ENCODE data around the gene RASSF4. TPM values are rescaled to one million over a fixed set of nuclear protein-coding genes. Genes with fewer than 3 reads are reported as not detected.

Gene RASSF4
- total RNA-seq, 3 donors from 2014 or later = 20.0 to 50.6 (median 32.3) TPM

DNA sequence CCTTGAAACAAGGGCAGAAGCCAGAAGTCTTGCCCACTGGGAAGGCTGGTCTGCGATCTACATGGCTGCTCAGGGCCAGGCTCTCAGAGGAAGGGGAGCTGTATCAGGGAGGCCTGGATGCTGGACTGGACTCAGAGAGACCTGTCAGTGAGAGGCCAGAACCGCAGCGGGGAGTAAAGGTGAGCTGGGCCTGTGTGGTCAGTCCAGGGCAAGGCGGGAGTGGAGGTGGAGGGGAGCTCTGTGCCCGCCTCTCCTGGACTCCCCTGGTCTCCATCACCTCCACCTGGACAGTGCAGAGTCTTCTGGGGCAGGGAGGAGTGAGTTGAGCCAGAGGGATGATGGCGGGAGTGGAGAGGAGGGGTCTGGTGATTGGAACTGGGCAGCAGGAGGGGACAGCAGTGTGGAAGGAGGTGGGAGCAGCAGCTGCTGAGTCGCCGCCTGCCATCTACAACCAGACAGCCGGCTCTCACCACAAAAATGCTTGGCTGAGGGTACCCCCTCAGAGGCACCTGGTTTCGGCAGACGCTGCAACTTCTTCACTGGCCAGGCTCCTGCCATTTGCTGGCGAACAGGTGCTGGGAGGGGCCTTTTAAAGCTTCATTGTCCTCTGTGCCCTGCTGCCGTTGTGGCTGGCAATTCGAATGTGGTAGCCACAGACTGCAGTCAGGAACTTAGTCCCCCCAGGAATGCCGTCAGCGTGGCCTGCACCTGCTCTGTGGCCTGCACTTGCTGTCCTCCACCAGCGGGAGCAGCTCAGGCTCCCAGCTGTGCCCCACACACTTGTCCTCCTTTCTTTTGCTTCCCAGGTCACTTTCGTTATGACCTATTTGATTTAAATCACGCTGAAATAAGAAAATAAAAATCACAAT is 3.5 kb downstream of the RASSF4 start:
- DNase-seq = peak in 1 of 3 donors; percentile 45
- ATAC-seq = peak; percentile 10
- H3K36me3 ChIP-seq (ENCODE audit: low read depth) = no peaks in the 10 kb centered on the region
- H3K4me3 ChIP-seq = no peak overlapping the region
- H3K4me1 ChIP-seq (ENCODE audit: low read depth) = peaks cover 37% of the 10 kb centered on the region
- intact Hi-C loops (cut with DNase I, micrococcal nuclease) = no loop called here
- no peaks in the 10 kb centered on the region for H3K9me3 ChIP-seq
- TF ChIP-seq, protein P1, sequence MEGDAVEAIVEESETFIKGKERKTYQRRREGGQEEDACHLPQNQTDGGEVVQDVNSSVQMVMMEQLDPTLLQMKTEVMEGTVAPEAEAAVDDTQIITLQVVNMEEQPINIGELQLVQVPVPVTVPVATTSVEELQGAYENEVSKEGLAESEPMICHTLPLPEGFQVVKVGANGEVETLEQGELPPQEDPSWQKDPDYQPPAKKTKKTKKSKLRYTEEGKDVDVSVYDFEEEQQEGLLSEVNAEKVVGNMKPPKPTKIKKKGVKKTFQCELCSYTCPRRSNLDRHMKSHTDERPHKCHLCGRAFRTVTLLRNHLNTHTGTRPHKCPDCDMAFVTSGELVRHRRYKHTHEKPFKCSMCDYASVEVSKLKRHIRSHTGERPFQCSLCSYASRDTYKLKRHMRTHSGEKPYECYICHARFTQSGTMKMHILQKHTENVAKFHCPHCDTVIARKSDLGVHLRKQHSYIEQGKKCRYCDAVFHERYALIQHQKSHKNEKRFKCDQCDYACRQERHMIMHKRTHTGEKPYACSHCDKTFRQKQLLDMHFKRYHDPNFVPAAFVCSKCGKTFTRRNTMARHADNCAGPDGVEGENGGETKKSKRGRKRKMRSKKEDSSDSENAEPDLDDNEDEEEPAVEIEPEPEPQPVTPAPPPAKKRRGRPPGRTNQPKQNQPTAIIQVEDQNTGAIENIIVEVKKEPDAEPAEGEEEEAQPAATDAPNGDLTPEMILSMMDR (IDR thresholded peaks at IDR 0.05) = no peak

DNA sequence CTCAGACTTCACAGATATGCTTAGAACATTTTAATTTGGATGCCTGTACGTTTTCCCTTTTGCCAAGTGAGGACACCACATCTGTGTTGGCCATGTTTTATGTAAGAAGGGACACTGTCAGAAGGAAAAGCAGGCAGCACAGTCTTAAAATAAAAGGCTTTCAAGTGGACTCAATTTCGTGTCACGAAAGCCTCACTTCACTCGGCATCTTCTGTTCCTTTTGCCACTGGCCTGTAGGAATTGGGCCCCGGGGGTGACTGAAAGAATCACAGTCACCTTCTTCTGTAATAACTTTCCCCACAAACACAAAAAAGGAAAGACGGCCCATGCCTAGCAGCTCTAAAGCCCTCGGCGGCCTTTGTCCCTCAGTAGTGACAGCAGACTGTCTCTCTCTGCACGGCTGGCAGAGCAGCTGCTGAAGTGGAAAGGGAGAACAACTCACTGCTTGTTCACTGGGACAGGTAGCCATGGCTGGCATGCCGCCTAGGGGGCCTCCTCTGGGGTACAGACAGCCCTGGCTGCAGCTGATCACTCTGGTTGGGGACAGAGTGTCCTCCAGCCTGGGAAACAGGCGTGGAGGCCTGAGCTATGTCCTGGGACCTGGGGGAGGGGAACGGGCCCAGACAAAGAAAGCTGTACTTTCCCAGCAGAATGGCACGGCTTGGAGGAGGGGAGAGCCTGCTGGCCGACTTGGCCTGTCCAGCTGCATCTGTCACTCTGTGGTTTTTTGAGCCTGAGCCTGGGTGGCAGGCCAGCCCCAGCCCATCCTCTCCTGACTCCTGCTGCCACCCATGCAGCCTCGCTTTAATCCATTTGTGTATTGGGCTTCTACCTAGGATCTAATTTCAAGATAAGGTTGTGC is 4.4 kb downstream of the RASSF4 start:
- no peak overlapping the region for H3K4me3 ChIP-seq
- H3K4me1 ChIP-seq (ENCODE audit: low read depth) = peaks cover 29% of the 10 kb centered on the region
- ATAC-seq (peak; percentile 1), DNase-seq (peak in 2 of 3 donors; percentile 51 to 54)
- H3K9me3 ChIP-seq = no peaks in the 10 kb centered on the region
- H3K36me3 ChIP-seq (ENCODE audit: low read depth) = no peaks in the 10 kb centered on the region
- intact Hi-C loops (cut with DNase I, micrococcal nuclease) = no loop called here
- TF ChIP-seq, protein P1 (IDR thresholded peaks at IDR 0.05) = no peak

GRCh38 chr10:44965104-44965503 is 5.5 kb downstream of the RASSF4 start:
- DNase-seq (no peak), ATAC-seq (no peak)
- TF ChIP-seq, protein P1 (IDR thresholded peaks at IDR 0.05) = no peak
- Histone ChIP-seq H3K36me3 (ENCODE audit: low read depth) (no peaks in the 10 kb centered on the region), H3K4me1 (ENCODE audit: low read depth) (peaks cover 25% of the 10 kb centered on the region), H3K4me3 (no peak overlapping the region), H3K9me3 (no peaks in the 10 kb centered on the region)
- intact Hi-C loops (cut with DNase I, micrococcal nuclease) = no loop called here

DNA sequence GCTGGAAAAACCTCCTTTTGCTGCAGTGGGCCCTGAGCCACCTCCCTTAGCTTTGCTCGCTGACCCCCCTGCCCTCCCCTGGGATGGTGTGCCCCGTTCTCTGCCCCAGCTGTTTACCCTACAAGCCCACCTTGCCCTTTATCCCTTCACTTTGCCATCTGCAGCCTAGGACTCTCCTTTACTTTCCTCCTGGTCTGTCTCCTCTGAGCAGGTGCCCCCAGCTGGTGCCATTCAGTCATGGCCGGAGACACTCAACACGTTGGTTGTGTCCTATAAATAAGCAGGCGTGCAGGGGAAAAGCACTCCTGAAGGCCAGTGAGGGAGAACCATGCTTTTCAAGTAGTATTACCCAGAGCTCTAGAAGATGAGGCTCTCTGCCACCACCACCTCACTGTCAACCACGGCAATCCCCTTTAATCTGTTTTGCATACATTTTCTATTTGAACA is 6.1 kb downstream of the RASSF4 start:
- no peaks in the 10 kb centered on the region for H3K36me3 ChIP-seq (ENCODE audit: low read depth)
- no peak overlapping the region for H3K4me3 ChIP-seq
- ATAC-seq (no peak), DNase-seq (no peak)
- intact Hi-C loops (cut with DNase I, micrococcal nuclease) = no loop called here
- H3K9me3 ChIP-seq = no peaks in the 10 kb centered on the region
- H3K4me1 ChIP-seq (ENCODE audit: low read depth) = peaks cover 20% of the 10 kb centered on the region
- TF ChIP-seq, protein P1 (IDR thresholded peaks at IDR 0.05) = no peak

- TF ChIP-seq, protein P1 (IDR thresholded peaks at IDR 0.05) = no peak
- Histone ChIP-seq H3K4me1 (ENCODE audit: low read depth) (peaks cover 14% of the 10 kb centered on the region), H3K36me3 (ENCODE audit: low read depth) (no peaks in the 10 kb centered on the region), H3K4me3 (no peak overlapping the region), H3K9me3 (no peaks in the 10 kb centered on the region)
- no peak for DNase-seq
- intact Hi-C loops (cut with DNase I, micrococcal nuclease) = no loop called here
- peak; percentile 27 for ATAC-seq
Observed at GRCh38 chr10:44966129-44966815, 6.7 kb downstream of the RASSF4 start.

Data from mucosa of descending colon (tissue), 3 donors.